Kidney (tissue), 14 donors: ENCODE results near the gene CNNM4. TPM values are rescaled to one million over a fixed set of nuclear protein-coding genes. Genes with fewer than 3 reads are reported as not detected.

Source experiments
- DNase-seq, 5 donors: peaks; one replicate each; pipeline ENCODE4 v3.0.0-alpha.2; 2013 to 2020
- FAIRE-seq: peaks from 2 replicates; lab custom pipeline; 2012; peaks lifted over from hg19 to GRCh38; lab: Jason Lieb, UNC
- H3K27ac ChIP-seq, 2 donors: one replicate each; pipeline ENCODE4 v1.7.0; 2013; ENCODE audit warnings: low read depth in 2 of 2, low read length in 2 of 2, inconsistent platforms in 1 of 2
- H3K27me3 ChIP-seq: one replicate; pipeline ENCODE4 v1.7.1; 2013; ENCODE audit warnings: low read length, inconsistent platforms; ENCODE audit not compliant: control insufficient read depth, insufficient read depth
- H3K36me3 ChIP-seq, 3 donors: one replicate each; pipeline versions ENCODE4 v1.7.0 to v1.7.1; 2013; ENCODE audit warnings: low read length in 3 of 3, control low read depth in 1 of 3, inconsistent platforms in 1 of 3; ENCODE audit not compliant: insufficient read depth in 3 of 3, control insufficient read depth in 2 of 3
- H3K4me1 ChIP-seq, 3 donors: one replicate each; pipeline versions ENCODE4 v1.7.0 to v1.7.1; 2013; ENCODE audit warnings: low read length in 3 of 3, inconsistent platforms in 1 of 3, low read depth in 1 of 3; ENCODE audit not compliant: control insufficient read depth in 2 of 3, insufficient read depth in 2 of 3
- H3K4me3 ChIP-seq, 3 donors: one replicate each; pipeline versions ENCODE4 v1.7.0 to v1.8.1; 2013; ENCODE audit warnings: low read length in 3 of 3, control low read depth in 1 of 3, inconsistent platforms in 1 of 3
- H3K9ac ChIP-seq, 3 donors: one replicate each; pipeline versions ENCODE4 v1.7.0 to v1.7.1; 2013; ENCODE audit warnings: low read length in 3 of 3, control low read depth in 1 of 3, inconsistent platforms in 1 of 3
- H3K9me3 ChIP-seq, 3 donors: one replicate each; pipeline versions ENCODE4 v1.7.0 to v1.7.1; 2013; ENCODE audit warnings: low read length in 3 of 3, control low read depth in 1 of 3, inconsistent platforms in 1 of 3; ENCODE audit not compliant: control insufficient read depth in 2 of 3, insufficient read depth in 1 of 3
- CTCF ChIP-seq: IDR thresholded peaks from 3 replicates; pipeline ENCODE4 v1.5.1; 2012; ENCODE audit warnings: mild to moderate bottlenecking, moderate library complexity, borderline replicate concordance; ENCODE audit not compliant: insufficient read depth; ENCODE audit errors: extremely low read depth
- intact Hi-C: fragments of 100-400 bp; cut with DNase I; formaldehyde crosslinking; loops from one replicate; pipeline ENCODE4 v1.11.1; 2022
- polyA plus RNA-seq: library from polyadenylated mRNA; stranded (reverse); fragments of 350-450 nt; fragmentation: Illumina TruSeq; extraction: RNeasy Lipid Tissue Mini Kit (QIAGEN cat#74804); gene quantifications from one replicate; pipeline ENCODE4 v1.2.3, GENCODE V29; 2014; ENCODE audit warnings: low read depth, low replicate concordance; ENCODE audit not compliant: insufficient read depth
- total RNA-seq: library from RNA; stranded (reverse); fragmentation: NEBNext Ultra II Directional; extraction: Animal tissue kit (Norgen Biotek cat#: 25700); gene quantifications from one replicate; pipeline ENCODE4 v1.2.1, GENCODE V29; 2021
- donor health status: control.
- donor health status: control.
- donor health status: control.
- donor health status: control.
- donor health status: control.
- donor health status: DM: yes; HTN: yes; CAD: no.
- donor health status: Normal renal cell carcinoma (clear cell type).

The CNNM4 gene
- total and polyA plus RNA-seq, 2 donors from 2014 or later = 3.7 to 14.5 TPM

- DNase-seq (peak in 1 of 5 donors; percentile 29), FAIRE-seq (no peak)
- Histone ChIP-seq H3K27me3 (no peaks in the 10 kb centered on the region), H3K27ac (no peak overlapping the region), H3K4me3 (no peak overlapping the region), H3K36me3 (peaks cover 0 to 3% (median 0%) of the 10 kb centered on the region in 3 donors), H3K9ac (no peak overlapping the region), H3K4me1 (peaks cover 0 to 2% (median 0%) of the 10 kb centered on the region in 3 donors), H3K9me3 (no peaks in the 10 kb centered on the region)
- intact Hi-C loops = no loop called here
- no peak for TF ChIP-seq CTCF
These were observed 49.5 kb downstream of the CNNM4 start for GRCh38 chr2:96809951-96810782.

- peaks cover 0 to 3% (median 0%) of the 10 kb centered on the region in 3 donors for H3K36me3 ChIP-seq
- H3K27ac ChIP-seq = no peak overlapping the region
- H3K9me3 ChIP-seq = no peaks in the 10 kb centered on the region
- H3K9ac ChIP-seq = no peak overlapping the region
- H3K4me3 ChIP-seq = no peak overlapping the region
- FAIRE-seq (no peak), DNase-seq (peak in 1 of 5 donors; percentile 22)
- intact Hi-C loops = no loop called here
- no peaks in the 10 kb centered on the region for H3K27me3 ChIP-seq
- peaks cover 0 to 4% (median 0%) of the 10 kb centered on the region in 3 donors for H3K4me1 ChIP-seq
- no peak for TF ChIP-seq CTCF
These were observed 50.1 kb downstream of the CNNM4 start for GRCh38 chr2:96810783-96811192.

- DNase-seq = peak in 1 of 5 donors; percentile 68
- no peak for FAIRE-seq
- Histone ChIP-seq H3K27ac (no peak overlapping the region), H3K9me3 (no peaks in the 10 kb centered on the region), H3K27me3 (no peaks in the 10 kb centered on the region), H3K4me1 (peaks cover 0 to 4% (median 0%) of the 10 kb centered on the region in 3 donors), H3K9ac (no peak overlapping the region), H3K36me3 (peaks cover 0 to 3% (median 0%) of the 10 kb centered on the region in 3 donors), H3K4me3 (no peak overlapping the region)
- no peak for TF ChIP-seq CTCF
- intact Hi-C loops = no loop called here
These were observed 51.2 kb downstream of the CNNM4 start for GRCh38 chr2:96811917-96812316.
